ENCODE results near the gene TACC3.
"Not testable (repeated sequence)": the region's sequence is repeated elsewhere in the genome, so short reads cannot be mapped to it uniquely, and the experiment has no call there.

TACC3 gene

GRCh38 chr4:1701671-1702070, 19.6 kb upstream of the TACC3 start:
- DNase-seq (ENCODE audit: low read depth in 2 of 2, low spot score in 1 of 2): not testable (repeated sequence)

GRCh38 chr4:1703867-1704266, 17.5 kb upstream of the TACC3 start:
- DNase-seq (ENCODE audit: low read depth in 2 of 2, low spot score in 1 of 2): no peak

- DNase-seq (ENCODE audit: low read depth in 2 of 2, low spot score in 1 of 2): no peak
Measured at GRCh38 chr4:1705732-1706131, 15.6 kb upstream of the TACC3 start.

- DNase-seq (ENCODE audit: low read depth in 2 of 2, low spot score in 1 of 2): no peak
Measured at GRCh38 chr4:1706358-1706757, 15.0 kb upstream of the TACC3 start.

- no peak for DNase-seq (ENCODE audit: low read depth in 2 of 2, low spot score in 1 of 2)
Measured at GRCh38 chr4:1708581-1708980, 12.7 kb upstream of the TACC3 start.

GRCh38 chr4:1711055-1711570, 10.2 kb upstream of the TACC3 start:
- no peak for DNase-seq (ENCODE audit: low read depth in 2 of 2, low spot score in 1 of 2)

GRCh38 chr4:1711571-1712215, 9.6 kb upstream of the TACC3 start:
- DNase-seq (ENCODE audit: low read depth in 2 of 2, low spot score in 1 of 2): no peak

- DNase-seq (ENCODE audit: low read depth in 2 of 2, low spot score in 1 of 2): peak; percentile 95 to 97
Measured at GRCh38 chr4:1712216-1713002, 8.9 kb upstream of the TACC3 start, which contains the start of gene SLBP. SLBP (minus strand) TSS chr4:1712319; CDS start chr4:1712188, 131 bp downstream.

GRCh38 chr4:1713003-1713851, 8.1 kb upstream of the TACC3 start:
- no peak for DNase-seq (ENCODE audit: low read depth in 2 of 2, low spot score in 1 of 2)

- DNase-seq (ENCODE audit: low read depth in 2 of 2, low spot score in 1 of 2): no peak
Measured at GRCh38 chr4:1714303-1715001, 6.9 kb upstream of the TACC3 start.

- DNase-seq (ENCODE audit: low read depth in 2 of 2, low spot score in 1 of 2): no peak
Measured at GRCh38 chr4:1715002-1715758, 6.1 kb upstream of the TACC3 start.

- no peak for DNase-seq (ENCODE audit: low read depth in 2 of 2, low spot score in 1 of 2)
Measured at GRCh38 chr4:1716065-1716945, 5.0 kb upstream of the TACC3 start.

- no peak for DNase-seq (ENCODE audit: low read depth in 2 of 2, low spot score in 1 of 2)
Measured at GRCh38 chr4:1717129-1718094, 3.9 kb upstream of the TACC3 start.

GRCh38 chr4:1718095-1718850, 3.0 kb upstream of the TACC3 start:
- no peak for DNase-seq (ENCODE audit: low read depth in 2 of 2, low spot score in 1 of 2)

- no peak for DNase-seq (ENCODE audit: low read depth in 2 of 2, low spot score in 1 of 2)
Measured at GRCh38 chr4:1720163-1720983, 948 bp upstream of the TACC3 start.
